ENCODE results near the gene ELL2. TPM values are rescaled to one million over a fixed set of nuclear protein-coding genes. Genes with fewer than 3 reads are reported as not detected.

Gene ELL2
- total and polyA plus RNA-seq, 10 donors: 4.3 to 109 (median 66.8) TPM

DNA sequence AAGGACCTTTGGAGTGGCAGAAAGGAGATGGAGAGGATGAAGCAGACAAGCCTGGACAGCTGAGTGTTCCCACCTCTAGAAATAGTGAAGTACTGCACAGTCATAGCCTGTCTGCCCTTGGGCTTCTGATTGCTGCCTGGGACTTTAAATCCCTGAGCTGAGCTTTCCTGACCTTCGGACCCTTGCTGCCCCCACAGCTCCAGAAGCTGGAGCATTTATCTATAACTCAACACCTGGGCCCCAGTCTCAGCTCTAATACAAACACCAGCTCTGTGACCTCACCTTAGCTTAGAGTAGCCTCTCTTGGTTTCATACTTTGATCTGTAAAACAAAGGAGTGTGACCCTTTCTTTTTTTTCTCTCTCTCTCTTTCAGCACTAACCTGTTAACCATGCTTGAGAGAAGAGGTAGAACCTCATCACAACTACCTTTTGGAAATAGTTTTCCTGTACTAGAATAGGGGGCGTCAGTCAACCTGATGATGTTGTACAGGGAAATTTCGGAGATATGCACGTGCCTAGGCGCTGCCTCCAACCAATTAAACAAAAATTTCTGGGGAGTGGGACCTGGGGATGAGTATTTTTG is 25.4 kb upstream of the ELL2 start:
- intact Hi-C loops (cut with DNase I; ENCODE audit: low total_unique reads): no loop called here
- TF ChIP-seq, protein P1, sequence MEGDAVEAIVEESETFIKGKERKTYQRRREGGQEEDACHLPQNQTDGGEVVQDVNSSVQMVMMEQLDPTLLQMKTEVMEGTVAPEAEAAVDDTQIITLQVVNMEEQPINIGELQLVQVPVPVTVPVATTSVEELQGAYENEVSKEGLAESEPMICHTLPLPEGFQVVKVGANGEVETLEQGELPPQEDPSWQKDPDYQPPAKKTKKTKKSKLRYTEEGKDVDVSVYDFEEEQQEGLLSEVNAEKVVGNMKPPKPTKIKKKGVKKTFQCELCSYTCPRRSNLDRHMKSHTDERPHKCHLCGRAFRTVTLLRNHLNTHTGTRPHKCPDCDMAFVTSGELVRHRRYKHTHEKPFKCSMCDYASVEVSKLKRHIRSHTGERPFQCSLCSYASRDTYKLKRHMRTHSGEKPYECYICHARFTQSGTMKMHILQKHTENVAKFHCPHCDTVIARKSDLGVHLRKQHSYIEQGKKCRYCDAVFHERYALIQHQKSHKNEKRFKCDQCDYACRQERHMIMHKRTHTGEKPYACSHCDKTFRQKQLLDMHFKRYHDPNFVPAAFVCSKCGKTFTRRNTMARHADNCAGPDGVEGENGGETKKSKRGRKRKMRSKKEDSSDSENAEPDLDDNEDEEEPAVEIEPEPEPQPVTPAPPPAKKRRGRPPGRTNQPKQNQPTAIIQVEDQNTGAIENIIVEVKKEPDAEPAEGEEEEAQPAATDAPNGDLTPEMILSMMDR (IDR thresholded peaks at IDR 0.05 in 8 of 11, conservative IDR thresholded peaks at IDR 0.05 in 3 of 11): no peak
- no peak for TF ChIP-seq POLR2A (IDR thresholded peaks at IDR 0.05)
- TF ChIP-seq POLR2AphosphoS5 (IDR thresholded peaks at IDR 0.05): no peak

DNA sequence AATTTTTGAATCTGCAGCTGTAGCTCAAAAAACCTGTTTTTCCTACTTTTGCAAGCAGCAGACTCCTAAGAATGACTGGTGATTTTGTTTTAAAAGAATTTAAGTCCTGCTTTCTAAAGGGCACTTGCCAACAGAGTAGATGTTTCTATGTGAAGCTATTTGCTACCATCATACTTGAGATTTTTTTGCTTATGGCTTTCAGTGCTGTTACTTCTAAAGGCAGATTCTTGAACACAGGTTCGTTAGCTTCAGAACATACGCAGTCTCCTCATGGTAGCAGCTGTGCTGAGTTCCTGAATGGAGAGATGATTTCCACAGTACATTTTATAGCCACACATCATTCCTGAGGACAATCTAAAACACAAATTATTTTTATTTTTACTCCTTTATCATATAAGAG is 24.4 kb upstream of the ELL2 start:
- WGBS, 5 donors: 91 to 96% (median 93%) methylated on average over 2 of the region's 2 CpGs
- Histone ChIP-seq H3K4me3 (no peak overlapping the region), H3K27ac (no peak overlapping the region), H3K27me3 (replicated peaks in 1 of 7) (no peaks in the 10 kb centered on the region), H3K9me3 (no peaks in the 10 kb centered on the region), H3K36me3 (no peaks in the 10 kb centered on the region), H3K4me1 (no peaks in the 10 kb centered on the region)
- intact Hi-C loops (cut with DNase I; ENCODE audit: low total_unique reads): no loop called here
- DNase-seq: no peak
- TF ChIP-seq POLR2AphosphoS5 (IDR thresholded peaks at IDR 0.05) (no peak), POLR2A (IDR thresholded peaks at IDR 0.05) (no peak)
- TF ChIP-seq, protein P1 (IDR thresholded peaks at IDR 0.05 in 8 of 11, conservative IDR thresholded peaks at IDR 0.05 in 3 of 11): no peak

More for the DNA sequence above, 25.4 kb upstream of the ELL2 start:
- H3K36me3 ChIP-seq: no peaks in the 10 kb centered on the region
- H3K9me3 ChIP-seq: no peaks in the 10 kb centered on the region
- no peak for DNase-seq
- H3K27ac ChIP-seq: no peak overlapping the region
- no peak overlapping the region for H3K4me3 ChIP-seq
- WGBS, 5 donors: 91 to 98% (median 92%) methylated on average over 5 of the region's 5 CpGs
- no peaks in the 10 kb centered on the region for H3K4me1 ChIP-seq
- no peaks in the 10 kb centered on the region for H3K27me3 ChIP-seq (replicated peaks in 1 of 7)

DNA sequence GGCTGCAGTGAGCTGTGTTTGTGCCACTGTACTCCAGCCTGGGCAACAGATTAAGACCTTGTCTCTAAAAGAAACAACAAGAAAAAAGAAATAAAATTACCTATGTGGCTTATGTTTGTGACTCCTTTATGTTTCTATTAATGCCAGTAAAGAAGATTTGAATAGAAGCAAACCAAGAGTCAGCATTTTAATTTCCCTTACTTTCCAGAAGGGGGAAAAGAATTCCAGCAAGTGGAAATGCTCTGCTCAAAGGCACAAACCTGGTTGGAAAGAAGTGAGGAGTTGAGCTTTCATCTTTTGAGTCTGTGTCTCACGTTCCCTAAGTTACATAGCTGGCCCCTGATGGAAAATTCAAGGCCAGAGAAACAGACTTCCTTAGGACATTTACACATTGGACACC is 23.6 kb upstream of the ELL2 start:
- WGBS, 5 donors: 83 to 91% (median 87%) methylated on average over 1 of the region's 1 CpG
- no peak overlapping the region for H3K27ac ChIP-seq
- H3K27me3 ChIP-seq (replicated peaks in 1 of 7): no peaks in the 10 kb centered on the region
- H3K4me1 ChIP-seq: no peaks in the 10 kb centered on the region
- DNase-seq: no peak
- no peak overlapping the region for H3K4me3 ChIP-seq
- H3K36me3 ChIP-seq: no peaks in the 10 kb centered on the region
- H3K9me3 ChIP-seq: no peaks in the 10 kb centered on the region
- intact Hi-C loops (cut with DNase I; ENCODE audit: low total_unique reads): no loop called here
- TF ChIP-seq, protein P1 (IDR thresholded peaks at IDR 0.05 in 8 of 11, conservative IDR thresholded peaks at IDR 0.05 in 3 of 11): no peak
- no peak for TF ChIP-seq POLR2A (IDR thresholded peaks at IDR 0.05)
- no peak for TF ChIP-seq POLR2AphosphoS5 (IDR thresholded peaks at IDR 0.05)

DNA sequence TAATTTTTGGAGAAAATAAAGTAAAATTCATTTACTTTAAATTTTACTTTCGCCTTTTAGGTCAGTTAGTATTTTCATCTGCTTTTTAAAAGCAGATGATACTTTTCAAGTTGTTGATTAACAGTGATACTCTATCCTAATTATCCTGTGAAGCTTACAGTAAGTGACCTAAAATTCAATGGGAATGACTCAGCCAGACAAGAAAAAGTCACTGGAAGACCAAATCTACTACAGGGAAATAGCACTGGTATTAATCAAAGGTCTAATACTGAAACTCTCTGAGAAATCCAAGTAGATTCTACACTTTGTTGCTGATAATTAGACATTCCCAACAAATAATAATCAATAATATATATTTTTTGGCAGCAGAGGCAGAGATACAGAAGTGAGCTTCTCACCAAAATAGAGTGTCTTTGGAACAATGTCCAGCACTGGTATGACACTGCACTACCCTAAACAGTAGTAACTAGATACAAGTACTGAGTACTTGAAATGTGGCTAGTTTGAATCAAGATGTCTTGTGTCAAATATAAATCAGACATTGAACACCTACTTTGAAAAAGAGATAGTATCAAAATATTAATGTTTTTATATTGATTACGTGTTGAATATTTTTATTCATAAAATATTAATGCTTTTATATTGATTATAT is 22.8 kb upstream of the ELL2 start:
- Histone ChIP-seq H3K4me1 (no peaks in the 10 kb centered on the region), H3K4me3 (no peak overlapping the region), H3K9me3 (no peaks in the 10 kb centered on the region), H3K36me3 (no peaks in the 10 kb centered on the region), H3K27ac (no peak overlapping the region), H3K27me3 (replicated peaks in 1 of 7) (no peaks in the 10 kb centered on the region)
- TF ChIP-seq POLR2AphosphoS5 (IDR thresholded peaks at IDR 0.05) (no peak), POLR2A (IDR thresholded peaks at IDR 0.05) (no peak)
- TF ChIP-seq, protein P1 (IDR thresholded peaks at IDR 0.05 in 8 of 11, conservative IDR thresholded peaks at IDR 0.05 in 3 of 11): no peak
- WGBS, 5 donors: 66 to 96% (median 92%) methylated on average over 2 of the region's 2 CpGs
- intact Hi-C loops (cut with DNase I; ENCODE audit: low total_unique reads): no loop called here
- DNase-seq: no peak
